Astrocyte (in vitro differentiated cells and primary cell): ENCODE results near the gene PRR9. TPM values are rescaled to one million over a fixed set of nuclear protein-coding genes. Genes with fewer than 3 reads are reported as not detected.
"Not testable (repeated sequence)": the region's sequence is repeated elsewhere in the genome, so short reads cannot be mapped to it uniquely, and the experiment has no call there.

Source experiments
- DNase-seq: peaks from one replicate; pipeline ENCODE4 v3.0.0-alpha.2; 2010; ENCODE audit warnings: low read depth
- FAIRE-seq: peaks from 2 replicates; lab custom pipeline; 2011; peaks lifted over from hg19 to GRCh38; lab: Jason Lieb, UNC
- H2AFZ ChIP-seq: 2 replicates; pipeline ENCODE4 v1.6.0; 2012; ENCODE audit warnings: low read depth, low read length, inconsistent platforms
- H3K27ac ChIP-seq: 2 replicates; pipeline ENCODE4 v1.5.1; 2011; ENCODE audit warnings: low read depth, low read length, inconsistent platforms
- H3K27me3 ChIP-seq: 2 replicates; pipeline ENCODE4 v1.6.0; 2011; ENCODE audit warnings: low read length, inconsistent platforms; ENCODE audit not compliant: insufficient read depth
- H3K36me3 ChIP-seq: 2 replicates; pipeline ENCODE4 v1.5.1; 2011; ENCODE audit warnings: low read length, inconsistent platforms; ENCODE audit not compliant: insufficient read depth
- H3K4me1 ChIP-seq: 2 replicates; pipeline ENCODE4 v1.5.1; 2011; ENCODE audit warnings: low read length, inconsistent platforms; ENCODE audit not compliant: insufficient read depth
- H3K4me2 ChIP-seq: 2 replicates; pipeline ENCODE4 v1.6.0; 2012; ENCODE audit warnings: low read length, inconsistent platforms
- H3K4me3 ChIP-seq: 2 replicates; pipeline ENCODE4 v1.5.1; 2011; ENCODE audit warnings: low read depth, mild to moderate bottlenecking, low read length, inconsistent platforms; ENCODE audit not compliant: insufficient read depth
- H3K79me2 ChIP-seq: 2 replicates; pipeline ENCODE4 v1.6.0; 2012; ENCODE audit warnings: mild to moderate bottlenecking, low read length, inconsistent platforms; ENCODE audit not compliant: insufficient read depth
- H3K9ac ChIP-seq: 2 replicates; pipeline ENCODE4 v1.6.0; 2012; ENCODE audit warnings: mild to moderate bottlenecking, low read length, inconsistent platforms
- H3K9me3 ChIP-seq: 2 replicates; pipeline ENCODE4 v1.5.1; 2012; ENCODE audit warnings: low read depth, mild to moderate bottlenecking, low read length, inconsistent platforms; ENCODE audit not compliant: insufficient read depth
- H4K20me1 ChIP-seq: 2 replicates; pipeline ENCODE4 v1.6.0; 2012; ENCODE audit warnings: low read length, inconsistent platforms; ENCODE audit not compliant: insufficient read depth
- H3K27ac Mint-ChIP-seq: one replicate; pipeline ENCODE4 v1.8.0; 2021; ENCODE audit warnings: mild to moderate bottlenecking, mixed read lengths; ENCODE audit not compliant: unreplicated experiment
- H3K27me3 Mint-ChIP-seq: one replicate; pipeline ENCODE4 v1.8.0; 2021; ENCODE audit warnings: low read depth, mixed read lengths; ENCODE audit not compliant: unreplicated experiment
- H3K36me3 Mint-ChIP-seq: one replicate; pipeline ENCODE4 v1.8.0; 2021; ENCODE audit warnings: low read depth, mixed read lengths; ENCODE audit not compliant: unreplicated experiment
- H3K4me1 Mint-ChIP-seq: one replicate; pipeline ENCODE4 v1.8.0; 2021; ENCODE audit warnings: low read depth, mixed read lengths; ENCODE audit not compliant: unreplicated experiment
- H3K4me3 Mint-ChIP-seq: one replicate; pipeline ENCODE4 v1.8.0; 2021; ENCODE audit warnings: mild to moderate bottlenecking, moderate library complexity, mixed read lengths; ENCODE audit not compliant: unreplicated experiment
- H3K9me3 Mint-ChIP-seq: one replicate; pipeline ENCODE4 v1.8.0; 2021; ENCODE audit warnings: mild to moderate bottlenecking, mixed read lengths; ENCODE audit not compliant: unreplicated experiment
- EZH2 ChIP-seq: IDR thresholded peaks from 2 replicates; pipeline ENCODE4 v1.6.1; 2012; ENCODE audit warnings: mild to moderate bottlenecking, low read length, inconsistent platforms; ENCODE audit not compliant: insufficient read depth
- total RNA-seq: library from RNA; stranded (reverse); gene quantifications from 2 replicates; pipeline ENCODE4 v1.2.1, GENCODE V29; 2021
- TF ChIP-seq, protein P1 (sequence below): IDR thresholded peaks from 2 replicates; pipeline ENCODE4 v1.5.1; 2011; ENCODE audit warnings: low read depth, mild to moderate bottlenecking, inconsistent platforms, low read length, moderate library complexity; ENCODE audit not compliant: insufficient read depth

Gene PRR9
- total RNA-seq, 1 donor from 2014 or later, result 0.52 TPM

DNA sequence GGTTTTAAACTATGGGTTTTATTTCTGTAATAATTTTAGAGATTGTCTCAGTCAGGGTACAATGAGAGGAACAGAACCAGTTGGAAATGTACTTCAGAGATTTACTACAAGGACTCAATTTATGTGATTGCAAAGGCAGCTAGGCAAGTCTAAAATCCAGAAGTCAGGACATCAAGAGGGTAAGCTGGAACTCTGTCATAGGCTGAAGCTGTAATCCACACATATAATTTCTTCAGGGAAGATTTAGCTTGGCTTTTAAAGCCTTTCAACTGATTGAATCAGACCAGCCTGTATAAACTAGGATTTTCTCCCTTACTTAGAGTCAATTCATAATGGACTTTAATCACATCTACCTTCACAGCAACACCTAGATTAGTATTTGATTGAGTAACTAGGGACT, 38.5 kb upstream of the PRR9 start:
- no peak overlapping the region for H3K4me2 ChIP-seq
- TF ChIP-seq EZH2, result no peak
- TF ChIP-seq, protein P1, sequence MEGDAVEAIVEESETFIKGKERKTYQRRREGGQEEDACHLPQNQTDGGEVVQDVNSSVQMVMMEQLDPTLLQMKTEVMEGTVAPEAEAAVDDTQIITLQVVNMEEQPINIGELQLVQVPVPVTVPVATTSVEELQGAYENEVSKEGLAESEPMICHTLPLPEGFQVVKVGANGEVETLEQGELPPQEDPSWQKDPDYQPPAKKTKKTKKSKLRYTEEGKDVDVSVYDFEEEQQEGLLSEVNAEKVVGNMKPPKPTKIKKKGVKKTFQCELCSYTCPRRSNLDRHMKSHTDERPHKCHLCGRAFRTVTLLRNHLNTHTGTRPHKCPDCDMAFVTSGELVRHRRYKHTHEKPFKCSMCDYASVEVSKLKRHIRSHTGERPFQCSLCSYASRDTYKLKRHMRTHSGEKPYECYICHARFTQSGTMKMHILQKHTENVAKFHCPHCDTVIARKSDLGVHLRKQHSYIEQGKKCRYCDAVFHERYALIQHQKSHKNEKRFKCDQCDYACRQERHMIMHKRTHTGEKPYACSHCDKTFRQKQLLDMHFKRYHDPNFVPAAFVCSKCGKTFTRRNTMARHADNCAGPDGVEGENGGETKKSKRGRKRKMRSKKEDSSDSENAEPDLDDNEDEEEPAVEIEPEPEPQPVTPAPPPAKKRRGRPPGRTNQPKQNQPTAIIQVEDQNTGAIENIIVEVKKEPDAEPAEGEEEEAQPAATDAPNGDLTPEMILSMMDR, result no peak
- H3K27me3 ChIP-seq, result no peaks in the 10 kb centered on the region
- FAIRE-seq (no peak), DNase-seq (no peak)
- no peaks in the 10 kb centered on the region for H3K9me3 ChIP-seq
- no peaks in the 10 kb centered on the region for H3K36me3 Mint-ChIP-seq
- H3K4me3 Mint-ChIP-seq, result no peak overlapping the region
- no peak overlapping the region for H2AFZ ChIP-seq
- no peak overlapping the region for H3K27ac ChIP-seq
- H3K9ac ChIP-seq, result no peak overlapping the region
- no peaks in the 10 kb centered on the region for H3K9me3 Mint-ChIP-seq
- no peak overlapping the region for H3K4me3 ChIP-seq
- H3K27me3 Mint-ChIP-seq, result peaks cover 2% of the 10 kb centered on the region
- H3K36me3 ChIP-seq, result no peaks in the 10 kb centered on the region
- no peaks in the 10 kb centered on the region for H3K79me2 ChIP-seq
- H3K4me1 ChIP-seq, result no peaks in the 10 kb centered on the region
- no peak overlapping the region for H3K27ac Mint-ChIP-seq
- H3K4me1 Mint-ChIP-seq, result no peaks in the 10 kb centered on the region
- H4K20me1 ChIP-seq, result no peaks in the 10 kb centered on the region

DNA sequence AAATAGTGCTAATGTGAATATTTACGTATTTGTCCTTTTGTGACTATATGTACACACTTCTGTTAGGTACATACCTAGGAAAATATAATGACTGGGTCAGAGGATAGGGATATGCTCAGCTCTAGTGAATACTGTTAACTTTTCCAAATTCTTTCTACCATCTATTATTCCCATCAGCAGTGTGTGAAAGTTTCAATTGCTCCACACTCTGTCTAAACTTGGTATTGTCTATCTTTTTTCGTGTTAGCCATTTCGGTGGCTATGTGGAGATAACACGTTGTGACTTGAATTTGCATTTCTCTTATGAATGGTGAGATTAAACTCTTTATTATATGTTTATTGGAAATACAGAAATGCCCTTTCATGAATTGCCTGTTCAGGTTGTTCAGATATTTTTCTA, 36.8 kb upstream of the PRR9 start:
- Mint-ChIP-seq H3K9me3 (peaks cover 4% of the 10 kb centered on the region), H3K4me1 (no peaks in the 10 kb centered on the region), H3K36me3 (no peaks in the 10 kb centered on the region), H3K27me3 (peaks cover 2% of the 10 kb centered on the region), H3K27ac (no peak overlapping the region), H3K4me3 (no peak overlapping the region)
- no peak overlapping the region for H3K4me3 ChIP-seq
- no peak for DNase-seq
- no peaks in the 10 kb centered on the region for H3K36me3 ChIP-seq
- H3K9ac ChIP-seq, result no peak overlapping the region
- no peak overlapping the region for H3K27ac ChIP-seq
- no peaks in the 10 kb centered on the region for H3K9me3 ChIP-seq
- no peak for FAIRE-seq
- no peaks in the 10 kb centered on the region for H4K20me1 ChIP-seq
- no peak overlapping the region for H2AFZ ChIP-seq
- H3K4me1 ChIP-seq, result no peaks in the 10 kb centered on the region
- H3K79me2 ChIP-seq, result no peaks in the 10 kb centered on the region
- H3K27me3 ChIP-seq, result no peaks in the 10 kb centered on the region
- TF ChIP-seq EZH2, result no peak
- H3K4me2 ChIP-seq, result no peak overlapping the region

DNA sequence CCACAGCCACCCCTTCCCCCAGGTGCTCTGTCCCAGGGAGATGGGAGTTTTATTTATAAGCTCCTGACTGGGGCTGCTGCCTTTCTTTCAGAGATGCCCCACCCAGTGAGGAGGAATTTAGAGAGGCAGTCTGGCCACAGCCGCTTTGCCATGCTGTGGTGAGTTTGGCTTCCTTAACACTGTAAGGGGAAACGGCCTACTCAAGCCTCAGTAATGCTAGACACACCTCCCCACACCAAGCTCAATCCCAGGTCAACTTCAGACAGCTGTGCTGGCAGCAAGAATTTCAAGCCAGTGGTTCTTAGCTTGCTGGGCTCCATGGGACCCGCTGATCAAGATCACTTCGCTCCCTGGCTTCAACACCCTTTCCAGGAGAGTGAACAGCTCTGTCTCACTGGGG, 29.1 kb upstream of the PRR9 start:
- H3K27ac Mint-ChIP-seq, H3K4me3 ChIP-seq, H3K27me3 ChIP-seq, H3K36me3 ChIP-seq, H3K9me3 ChIP-seq, H3K36me3 Mint-ChIP-seq, H4K20me1 ChIP-seq, H3K27ac ChIP-seq, H3K27me3 Mint-ChIP-seq, H3K79me2 ChIP-seq, H3K9ac ChIP-seq, FAIRE-seq, DNase-seq, H2AFZ ChIP-seq, H3K4me1 ChIP-seq, H3K4me1 Mint-ChIP-seq, H3K4me2 ChIP-seq, H3K4me3 Mint-ChIP-seq: not testable (repeated sequence)
- peaks cover 11% of the 10 kb centered on the region for H3K9me3 Mint-ChIP-seq

DNA sequence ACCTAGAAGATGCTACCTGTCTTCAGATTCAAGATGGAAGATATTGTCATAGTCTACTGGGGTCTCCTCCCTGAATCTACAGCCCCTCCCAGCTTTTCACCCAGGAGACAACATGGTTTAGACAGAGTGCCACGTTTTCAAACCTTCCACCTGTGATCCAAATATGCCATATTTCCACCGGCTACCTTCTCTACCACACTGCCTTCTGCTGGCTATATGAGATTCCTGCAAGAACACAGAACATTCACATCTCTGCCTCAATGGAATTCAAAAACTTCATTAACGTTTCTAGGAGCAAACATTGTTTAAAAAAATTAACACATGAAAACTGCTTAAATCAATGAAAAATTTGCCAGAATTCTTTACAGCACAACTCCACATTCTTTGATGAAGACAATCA, 27.0 kb upstream of the PRR9 start:
- no peaks in the 10 kb centered on the region for H3K36me3 ChIP-seq
- H3K9me3 ChIP-seq, result no peaks in the 10 kb centered on the region
- TF ChIP-seq, protein P1, result no peak
- TF ChIP-seq EZH2, result no peak
- FAIRE-seq (no peak), DNase-seq (no peak)
- no peak overlapping the region for H3K4me2 ChIP-seq
- Mint-ChIP-seq H3K27me3 (peaks cover 21% of the 10 kb centered on the region), H3K4me3 (no peak overlapping the region), H3K4me1 (no peaks in the 10 kb centered on the region), H3K36me3 (no peaks in the 10 kb centered on the region), H3K9me3 (peaks cover 8% of the 10 kb centered on the region), H3K27ac (no peak overlapping the region)
- no peaks in the 10 kb centered on the region for H3K4me1 ChIP-seq
- no peaks in the 10 kb centered on the region for H3K79me2 ChIP-seq
- no peak overlapping the region for H3K4me3 ChIP-seq
- H3K9ac ChIP-seq, result no peak overlapping the region
- H2AFZ ChIP-seq, result no peak overlapping the region
- H3K27me3 ChIP-seq, result no peaks in the 10 kb centered on the region
- no peaks in the 10 kb centered on the region for H4K20me1 ChIP-seq
- no peak overlapping the region for H3K27ac ChIP-seq
